Measurements from ENCODE around the gene TENM4.

Gene TENM4

GRCh38 chr11:78603792-78604191 is 837.0 kb downstream of the TENM4 start:
- DNase-seq, result no peak
